Upper lobe of left lung (tissue), 4 donors: Measurements from ENCODE around the gene PIM3.

Experiments used
- CTCF ChIP-seq, 6 experiments: fragments of 450-650 bp in 4 of 6; fragments of 200-600 bp in 2 of 6; sonication (generic) in 2 of 6; IDR thresholded peaks; one replicate each; pipeline ENCODE4 v1.5.1; 2016 to 2019; ENCODE audit warnings: antibody characterized with exemption in 6 of 6
- POLR2AphosphoS5 ChIP-seq, 2 donors: sonication (generic); formaldehyde crosslinking; IDR thresholded peaks; one replicate each; pipeline ENCODE4 v1.5.1; 2017; ENCODE audit warnings: antibody characterized with exemption in 2 of 2

GRCh38 chr22:49972163-49973017 is 11.8 kb downstream of the PIM3 start:
- TF ChIP-seq CTCF (IDR thresholded peaks at IDR 0.05), result no peak
- no peak for TF ChIP-seq POLR2AphosphoS5 (IDR thresholded peaks at IDR 0.05)
